ENCODE measurements around the gene VPS52.
A peak's percentile ranks its signal among the peaks of the same experiment; 100 is the strongest.

VPS52 gene

DNA sequence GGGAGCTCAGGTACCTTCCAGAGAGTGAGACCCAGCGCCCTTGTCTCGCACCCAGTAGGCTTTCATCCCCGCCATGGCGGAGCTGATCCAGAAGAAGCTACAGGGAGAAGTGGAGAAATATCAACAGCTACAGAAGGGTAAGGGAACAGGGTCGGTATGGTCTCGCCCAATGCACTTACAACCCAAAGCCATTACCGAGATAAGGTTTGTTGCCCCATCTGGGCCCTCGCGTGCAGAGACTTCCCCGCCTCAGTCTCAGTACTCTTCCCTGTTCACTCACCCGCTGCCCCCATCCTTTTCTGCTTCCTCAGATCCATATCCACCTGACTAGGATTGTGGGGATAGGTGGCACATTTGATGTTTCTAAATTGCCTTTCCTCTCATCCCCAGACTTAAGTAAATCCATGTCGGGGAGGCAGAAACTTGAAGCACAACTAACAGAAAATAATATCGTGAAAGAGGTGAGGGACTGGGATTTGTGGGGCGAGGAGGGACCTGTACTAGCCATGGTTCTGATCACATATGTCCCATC, 18.2 kb upstream of the VPS52 start:
- peak in 1 of 2 experiments; percentile 23 for DNase-seq (ENCODE audit: low read depth in 1 of 2, low spot score in 1 of 2)
- Histone ChIP-seq H3K27ac (replicated peaks) (peak overlapping the region; percentile 69), H3K4me3 (replicated peaks; ENCODE audit: insufficient read depth, low read length) (peak overlapping the region; percentile 79), H3K27me3 (ENCODE audit: insufficient read depth, poor library complexity, severe bottlenecking) (no peaks in the 10 kb centered on the region)
- TF ChIP-seq, protein P1, sequence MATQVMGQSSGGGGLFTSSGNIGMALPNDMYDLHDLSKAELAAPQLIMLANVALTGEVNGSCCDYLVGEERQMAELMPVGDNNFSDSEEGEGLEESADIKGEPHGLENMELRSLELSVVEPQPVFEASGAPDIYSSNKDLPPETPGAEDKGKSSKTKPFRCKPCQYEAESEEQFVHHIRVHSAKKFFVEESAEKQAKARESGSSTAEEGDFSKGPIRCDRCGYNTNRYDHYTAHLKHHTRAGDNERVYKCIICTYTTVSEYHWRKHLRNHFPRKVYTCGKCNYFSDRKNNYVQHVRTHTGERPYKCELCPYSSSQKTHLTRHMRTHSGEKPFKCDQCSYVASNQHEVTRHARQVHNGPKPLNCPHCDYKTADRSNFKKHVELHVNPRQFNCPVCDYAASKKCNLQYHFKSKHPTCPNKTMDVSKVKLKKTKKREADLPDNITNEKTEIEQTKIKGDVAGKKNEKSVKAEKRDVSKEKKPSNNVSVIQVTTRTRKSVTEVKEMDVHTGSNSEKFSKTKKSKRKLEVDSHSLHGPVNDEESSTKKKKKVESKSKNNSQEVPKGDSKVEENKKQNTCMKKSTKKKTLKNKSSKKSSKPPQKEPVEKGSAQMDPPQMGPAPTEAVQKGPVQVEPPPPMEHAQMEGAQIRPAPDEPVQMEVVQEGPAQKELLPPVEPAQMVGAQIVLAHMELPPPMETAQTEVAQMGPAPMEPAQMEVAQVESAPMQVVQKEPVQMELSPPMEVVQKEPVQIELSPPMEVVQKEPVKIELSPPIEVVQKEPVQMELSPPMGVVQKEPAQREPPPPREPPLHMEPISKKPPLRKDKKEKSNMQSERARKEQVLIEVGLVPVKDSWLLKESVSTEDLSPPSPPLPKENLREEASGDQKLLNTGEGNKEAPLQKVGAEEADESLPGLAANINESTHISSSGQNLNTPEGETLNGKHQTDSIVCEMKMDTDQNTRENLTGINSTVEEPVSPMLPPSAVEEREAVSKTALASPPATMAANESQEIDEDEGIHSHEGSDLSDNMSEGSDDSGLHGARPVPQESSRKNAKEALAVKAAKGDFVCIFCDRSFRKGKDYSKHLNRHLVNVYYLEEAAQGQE (IDR thresholded peaks at IDR 0.05; ENCODE audit: insufficient replicate concordance, low read depth): no peak
- TF ChIP-seq CTCF (IDR thresholded peaks at IDR 0.05; ENCODE audit: insufficient read depth, low read length) (no peak), GABPA (IDR thresholded peaks at IDR 0.05; ENCODE audit: low read depth) (no peak), POLR2AphosphoS5 (IDR thresholded peaks at IDR 0.05; ENCODE audit: low read depth) (no peak), SPI1 (IDR thresholded peaks at IDR 0.05; ENCODE audit: borderline replicate concordance, low read depth) (no peak)

DNA sequence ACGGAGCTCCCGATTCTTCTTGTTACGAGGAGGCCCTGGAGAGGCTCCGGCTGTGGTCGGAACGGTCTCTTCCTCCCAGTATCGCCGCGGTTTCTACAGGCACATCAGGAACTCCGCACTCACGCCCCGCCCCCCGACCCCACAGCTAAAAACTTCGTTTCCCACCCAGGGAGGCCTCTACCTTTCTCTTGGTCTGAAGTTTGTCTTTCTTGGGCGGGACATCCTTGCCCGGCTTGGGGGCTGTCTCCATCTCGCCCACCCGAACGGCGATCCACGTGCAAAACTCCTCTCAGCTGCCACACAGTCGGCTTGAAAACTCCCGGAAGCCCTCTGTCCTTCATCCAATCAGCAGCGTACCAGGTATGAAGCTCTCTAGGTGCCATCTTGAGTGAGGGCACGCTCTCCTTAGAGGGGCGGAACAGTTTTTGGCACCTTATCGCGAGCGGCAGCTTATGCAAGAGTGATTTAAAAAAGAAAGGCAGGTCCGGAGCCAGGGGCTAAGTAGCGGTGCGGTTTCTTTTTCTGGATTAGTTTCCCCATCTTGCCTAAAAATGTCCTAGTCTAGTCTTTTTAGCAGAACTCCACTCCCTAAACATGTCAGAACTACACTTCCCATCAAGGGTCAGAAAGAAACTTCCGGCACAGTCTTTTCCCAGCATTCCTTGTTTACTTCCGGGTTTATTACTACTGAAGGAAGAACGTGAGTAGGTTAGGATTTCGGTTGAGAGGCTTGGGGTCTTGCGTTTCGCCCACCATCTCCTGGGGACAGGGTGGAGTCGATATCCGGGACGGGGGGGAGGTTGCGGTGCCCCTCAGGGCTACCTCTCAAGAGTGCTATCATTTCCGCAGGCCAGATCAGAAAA, 17.5 kb upstream of the VPS52 start, which contains the start of the genes PFDN6 and WDR46:
Gene PFDN6, plus strand, starts transcription at position 681 of the 863 bp plus-strand sequence. CDS start 256 bp downstream, outside the sequence.
Gene WDR46, minus strand, starts transcription at position 319 of the 863 bp plus-strand sequence. Its CDS starts 69 bp downstream, at position 250.
- peak; percentile 85 to 91 for DNase-seq (ENCODE audit: low read depth in 1 of 2, low spot score in 1 of 2)
- H3K4me3 ChIP-seq (replicated peaks; ENCODE audit: insufficient read depth, low read length): peak within 1 kb of the TSS; percentile 79
- no peaks in the 10 kb centered on the region for H3K27me3 ChIP-seq (ENCODE audit: insufficient read depth, poor library complexity, severe bottlenecking)
- peak within 1 kb of the TSS; percentile 69 for H3K27ac ChIP-seq (replicated peaks)
- no peak for TF ChIP-seq CTCF (IDR thresholded peaks at IDR 0.05; ENCODE audit: insufficient read depth, low read length)
- peak; percentile 98 for TF ChIP-seq GABPA (IDR thresholded peaks at IDR 0.05; ENCODE audit: low read depth)
- peak; percentile 47; the same call in 1 of the 2 replicates for TF ChIP-seq SPI1 (IDR thresholded peaks at IDR 0.05; ENCODE audit: borderline replicate concordance, low read depth)
- peak; percentile 14; the same call in 1 of the 2 replicates for TF ChIP-seq POLR2AphosphoS5 (IDR thresholded peaks at IDR 0.05; ENCODE audit: low read depth)
- TF ChIP-seq, protein P1 (IDR thresholded peaks at IDR 0.05; ENCODE audit: insufficient replicate concordance, low read depth): no peak

DNA sequence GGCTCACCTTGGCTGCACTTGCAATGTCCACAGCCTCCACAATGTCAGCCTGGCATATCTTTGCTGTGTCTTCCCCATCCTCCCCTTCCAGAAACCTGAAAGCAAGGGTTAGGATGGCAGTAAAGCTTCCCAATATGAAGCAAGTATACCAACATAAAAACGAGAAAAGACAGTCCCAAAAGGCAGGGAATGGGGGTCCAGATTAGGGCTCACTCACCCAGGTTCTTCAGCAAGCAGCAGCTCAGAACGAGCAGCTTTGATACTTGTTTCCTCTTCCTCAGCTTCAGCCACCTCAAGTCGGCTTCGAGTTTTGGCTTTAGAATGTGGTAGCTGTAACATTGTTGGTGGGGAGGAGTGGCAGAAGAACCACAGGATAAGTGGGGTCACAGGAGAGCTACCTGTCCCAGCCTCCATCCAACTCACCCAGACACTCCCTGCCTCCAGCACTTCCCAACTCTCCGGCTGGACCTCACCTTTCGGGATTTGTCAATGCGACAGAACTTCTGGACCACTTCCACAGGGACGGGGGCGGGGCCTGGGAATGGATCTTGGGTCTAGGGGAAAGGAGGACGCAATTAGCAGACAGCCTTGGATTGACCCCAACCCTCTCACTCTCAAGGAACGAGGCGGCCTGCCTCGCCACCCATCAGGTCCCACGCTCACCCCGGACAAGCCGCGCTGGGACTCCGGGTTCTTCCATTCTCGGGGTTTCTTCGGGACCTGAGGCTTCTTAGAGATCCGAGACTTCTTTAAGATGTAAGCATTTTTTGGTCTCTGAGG, 16.7 kb upstream of the VPS52 start:
- DNase-seq (ENCODE audit: low read depth in 1 of 2, low spot score in 1 of 2): no peak
- H3K4me3 ChIP-seq (replicated peaks; ENCODE audit: insufficient read depth, low read length): peak overlapping the region; percentile 79
- peak overlapping the region; percentile 69 for H3K27ac ChIP-seq (replicated peaks)
- H3K27me3 ChIP-seq (ENCODE audit: insufficient read depth, poor library complexity, severe bottlenecking): no peaks in the 10 kb centered on the region
- TF ChIP-seq CTCF (IDR thresholded peaks at IDR 0.05; ENCODE audit: insufficient read depth, low read length): no peak
- no peak for TF ChIP-seq POLR2AphosphoS5 (IDR thresholded peaks at IDR 0.05; ENCODE audit: low read depth)
- TF ChIP-seq GABPA (IDR thresholded peaks at IDR 0.05; ENCODE audit: low read depth): no peak
- TF ChIP-seq, protein P1 (IDR thresholded peaks at IDR 0.05; ENCODE audit: insufficient replicate concordance, low read depth): no peak
- no peak for TF ChIP-seq SPI1 (IDR thresholded peaks at IDR 0.05; ENCODE audit: borderline replicate concordance, low read depth)

All from HL-60 (cell line).